Stimulated activated CD8-positive, alpha-beta memory T cell treated with anti-CD3 and anti-CD28 coated beads, Interleukin-12 subunit alpha, Interleukin-12 subunit beta, amount 100 ng/mL, for 24 hours (primary cell): ENCODE results near the gene LILRB5.
A peak's percentile ranks its signal among the peaks of the same experiment; 100 is the strongest.
"Not testable (repeated sequence)": the region's sequence is repeated elsewhere in the genome, so short reads cannot be mapped to it uniquely, and the experiment has no call there.

Experiments
- DNase-seq: peaks from one replicate; pipeline ENCODE4 v3.0.0-alpha.2; 2020; ENCODE audit errors: extremely low read depth

The LILRB5 gene

GRCh38 chr19:54275951-54276350 is 18.9 kb upstream of the LILRB5 start:
- no peak for DNase-seq

- not testable (repeated sequence) for DNase-seq
These were observed 17.4 kb upstream of the LILRB5 start for GRCh38 chr19:54274516-54274915.

GRCh38 chr19:54273821-54274220 is 16.7 kb upstream of the LILRB5 start:
- DNase-seq: no peak

- DNase-seq: not testable (repeated sequence)
These were observed 15.1 kb upstream of the LILRB5 start for GRCh38 chr19:54272181-54272580.

GRCh38 chr19:54271587-54271986 is 14.5 kb upstream of the LILRB5 start:
- not testable (repeated sequence) for DNase-seq

- DNase-seq: no peak
These were observed 14.0 kb upstream of the LILRB5 start for GRCh38 chr19:54271106-54271505.

- DNase-seq: no peak
These were observed 11.9 kb upstream of the LILRB5 start for GRCh38 chr19:54268936-54269335.

- DNase-seq: peak; percentile 31
These were observed 9.1 kb upstream of the LILRB5 start for GRCh38 chr19:54266133-54266532.

- DNase-seq: no peak
These were observed 5.4 kb upstream of the LILRB5 start for GRCh38 chr19:54262470-54262869.

- no peak for DNase-seq
These were observed 5.0 kb upstream of the LILRB5 start for GRCh38 chr19:54262066-54262465.

GRCh38 chr19:54256250-54257115 is 590 bp downstream of the LILRB5 start:
- no peak for DNase-seq

- no peak for DNase-seq
These were observed 1.8 kb downstream of the LILRB5 start for GRCh38 chr19:54255105-54255775.

- no peak for DNase-seq
These were observed 2.7 kb downstream of the LILRB5 start for GRCh38 chr19:54254195-54254906.

GRCh38 chr19:54253331-54254194 is 3.5 kb downstream of the LILRB5 start:
- no peak for DNase-seq

GRCh38 chr19:54252845-54253244 is 4.2 kb downstream of the LILRB5 start:
- DNase-seq: no peak

- no peak for DNase-seq
These were observed 4.8 kb downstream of the LILRB5 start for GRCh38 chr19:54252243-54252642.

- DNase-seq: no peak
These were observed 9.0 kb downstream of the LILRB5 start for GRCh38 chr19:54248016-54248601.

GRCh38 chr19:54247106-54247930 is 9.8 kb downstream of the LILRB5 start:
- DNase-seq: no peak

GRCh38 chr19:54245936-54246335 is 11.1 kb downstream of the LILRB5 start:
- no peak for DNase-seq

- DNase-seq: not testable (repeated sequence)
These were observed 13.3 kb downstream of the LILRB5 start for GRCh38 chr19:54243809-54244208.
